H7 (cell line): Measurements from ENCODE around the gene ZDHHC1. TPM values are rescaled to one million over a fixed set of nuclear protein-coding genes. Genes with fewer than 3 reads are reported as not detected.

ENCODE experiments used
- DNase-seq: peaks from one replicate; pipeline ENCODE4 v3.0.0; 2012
- H3K27me3 ChIP-seq: 2 replicates; pipeline ENCODE4 v1.6.0; 2011; ENCODE audit warnings: mild to moderate bottlenecking, low read length; ENCODE audit not compliant: control insufficient read depth, insufficient read depth
- H3K36me3 ChIP-seq: replicated peaks from 2 replicates; pipeline ENCODE4 v1.5.1; 2011; ENCODE audit warnings: low read length; ENCODE audit not compliant: control insufficient read depth, insufficient read depth
- H3K4me3 ChIP-seq: 2 replicates; pipeline ENCODE4 v1.5.1; 2011; ENCODE audit warnings: low read depth, mild to moderate bottlenecking, control low read depth, low read length, moderate library complexity; ENCODE audit not compliant: insufficient read depth
- total RNA-seq: library from RNA; depleted of rRNA; stranded (reverse); fragments of >200 nt; shearing (Covaris generic); gene quantifications from 2 replicates; pipeline ENCODE4 v1.2.3, GENCODE V29; 2014

ZDHHC1 gene
- total RNA-seq, 1 experiment from 2014 or later = 8.0 TPM

GRCh38 chr16:67430504-67430976, 14.3 kb upstream of the ZDHHC1 start:
- peaks cover 22% of the 10 kb centered on the region for H3K27me3 ChIP-seq

GRCh38 chr16:67429799-67430503, 13.7 kb upstream of the ZDHHC1 start:
- no peak for DNase-seq
- Histone ChIP-seq H3K27me3 (peaks cover 22% of the 10 kb centered on the region), H3K4me3 (peak overlapping the region; percentile 76), H3K36me3 (no peaks in the 10 kb centered on the region; the same call in 1 of the 2 replicates)

More at GRCh38 chr16:67430504-67430976, 14.3 kb upstream of the ZDHHC1 start:
- H3K4me3 ChIP-seq = peak overlapping the region; percentile 76
- no peak for DNase-seq
- no peaks in the 10 kb centered on the region; the same call in 1 of the 2 replicates for H3K36me3 ChIP-seq

GRCh38 chr16:67429053-67429798, 12.9 kb upstream of the ZDHHC1 start:
- Histone ChIP-seq H3K36me3 (no peaks in the 10 kb centered on the region; the same call in 1 of the 2 replicates), H3K4me3 (no peak overlapping the region), H3K27me3 (peaks cover 22% of the 10 kb centered on the region)
- no peak for DNase-seq

DNA sequence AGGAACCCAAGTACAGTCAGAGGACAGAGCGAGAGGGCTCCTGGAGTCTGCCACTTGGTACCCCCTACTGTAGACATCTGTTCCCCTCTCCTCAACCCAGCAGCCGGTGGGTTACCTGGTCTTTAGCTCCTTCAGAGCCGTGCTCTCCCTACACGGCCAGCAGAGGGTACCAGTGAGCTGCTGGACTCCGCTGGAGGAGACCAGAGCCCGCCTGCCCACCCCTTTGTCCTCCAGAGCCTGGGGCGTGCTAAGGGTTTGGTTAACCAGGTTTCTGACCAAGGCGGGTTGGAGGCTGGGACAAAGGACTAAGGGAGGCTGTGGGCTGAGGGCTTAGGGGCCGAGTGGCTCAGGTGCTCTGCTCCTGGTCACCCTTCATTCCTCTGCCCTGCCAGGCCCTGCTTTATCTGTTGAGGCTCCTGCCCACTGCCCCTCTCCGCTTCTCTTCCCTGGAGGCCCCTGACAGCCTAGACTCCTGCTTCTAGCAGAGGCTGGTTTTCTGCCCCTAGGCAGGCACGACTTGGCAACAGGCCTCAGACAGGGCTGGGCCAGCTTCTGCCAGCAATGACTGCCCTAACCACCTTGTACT, 12.0 kb upstream of the ZDHHC1 start:
- no peak overlapping the region for H3K4me3 ChIP-seq
- peak; percentile 93 for DNase-seq
- H3K36me3 ChIP-seq = no peaks in the 10 kb centered on the region; the same call in 1 of the 2 replicates
- H3K27me3 ChIP-seq = peaks cover 22% of the 10 kb centered on the region

GRCh38 chr16:67426950-67427349, 10.7 kb upstream of the ZDHHC1 start:
- H3K36me3 ChIP-seq = no peaks in the 10 kb centered on the region; the same call in 1 of the 2 replicates
- peaks cover 22% of the 10 kb centered on the region for H3K27me3 ChIP-seq
- H3K4me3 ChIP-seq = no peak overlapping the region
- DNase-seq = no peak

DNA sequence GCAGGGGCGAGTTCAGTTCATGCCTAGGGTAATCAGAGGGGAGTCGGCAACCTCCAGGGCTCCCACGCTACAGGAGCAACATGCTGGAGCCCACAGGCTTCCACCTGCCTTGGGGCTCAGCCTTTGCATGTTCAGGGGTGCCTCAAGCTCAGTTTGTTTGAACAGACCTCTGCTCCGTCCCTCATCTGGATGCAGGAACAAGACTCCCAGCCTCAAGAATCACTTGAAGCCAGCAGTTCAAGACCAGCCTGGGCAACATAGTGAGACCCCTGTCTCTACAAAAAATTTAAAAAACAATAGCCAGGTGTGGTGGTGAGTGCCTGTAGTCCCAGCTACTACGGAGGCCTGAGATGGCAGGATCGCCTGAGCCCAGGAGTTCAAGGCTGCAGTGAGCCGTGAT, 9.7 kb upstream of the ZDHHC1 start:
- Histone ChIP-seq H3K4me3 (no peak overlapping the region), H3K36me3 (no peaks in the 10 kb centered on the region; the same call in 1 of the 2 replicates), H3K27me3 (peaks cover 18% of the 10 kb centered on the region)
- no peak for DNase-seq

DNA sequence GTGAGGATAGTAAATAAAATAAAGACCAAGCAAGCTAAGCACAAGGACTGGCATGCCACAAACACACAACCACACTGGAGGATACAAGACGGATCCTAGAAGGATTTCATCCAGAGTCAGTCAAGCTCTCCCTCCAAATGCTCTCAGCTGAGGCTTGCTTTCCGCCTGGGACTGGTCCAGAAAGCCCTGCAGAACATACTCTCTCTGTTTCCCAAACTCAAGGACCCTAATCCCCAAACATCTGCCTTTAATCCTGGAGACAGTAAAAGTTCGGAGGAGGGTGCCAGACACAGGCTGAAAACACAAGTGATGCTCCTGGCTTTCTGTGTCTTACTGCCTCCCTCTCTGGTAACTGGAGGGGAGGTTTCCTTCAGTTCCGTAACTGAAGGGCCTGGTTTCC, 9.3 kb upstream of the ZDHHC1 start:
- no peak for DNase-seq
- Histone ChIP-seq H3K4me3 (no peak overlapping the region), H3K36me3 (no peaks in the 10 kb centered on the region; the same call in 1 of the 2 replicates), H3K27me3 (peaks cover 17% of the 10 kb centered on the region)

- no peak overlapping the region for H3K4me3 ChIP-seq
- no peak for DNase-seq
Measured at GRCh38 chr16:67425061-67425460, 8.8 kb upstream of the ZDHHC1 start.

DNA sequence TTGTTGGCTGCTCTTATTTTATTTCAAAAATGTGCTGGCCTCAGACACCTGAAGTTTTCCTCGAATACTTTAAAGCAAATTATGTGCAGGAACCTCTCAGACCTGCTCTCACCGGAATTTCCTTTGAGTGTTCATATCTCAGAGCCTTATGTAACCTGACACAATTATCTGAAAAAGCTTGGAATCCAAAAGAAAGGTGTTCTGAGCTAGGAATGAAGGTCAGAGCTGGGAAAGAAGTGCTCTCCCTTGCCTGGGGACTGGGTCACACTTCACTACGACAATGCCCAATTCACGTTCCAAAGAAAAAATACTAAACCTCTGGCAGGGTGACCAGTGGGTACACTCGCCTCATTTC, 8.0 kb upstream of the ZDHHC1 start:
- Histone ChIP-seq H3K27me3 (peaks cover 5% of the 10 kb centered on the region), H3K4me3 (no peak overlapping the region), H3K36me3 (no peaks in the 10 kb centered on the region; the same call in 1 of the 2 replicates)
- no peak for DNase-seq

More at GRCh38 chr16:67425061-67425460, 8.8 kb upstream of the ZDHHC1 start:
- no peaks in the 10 kb centered on the region; the same call in 1 of the 2 replicates for H3K36me3 ChIP-seq
- peaks cover 12% of the 10 kb centered on the region for H3K27me3 ChIP-seq

GRCh38 chr16:67423611-67424260, 7.5 kb upstream of the ZDHHC1 start:
- DNase-seq = peak; percentile 83
- Histone ChIP-seq H3K27me3 (peaks cover 3% of the 10 kb centered on the region), H3K4me3 (no peak overlapping the region)

DNA sequence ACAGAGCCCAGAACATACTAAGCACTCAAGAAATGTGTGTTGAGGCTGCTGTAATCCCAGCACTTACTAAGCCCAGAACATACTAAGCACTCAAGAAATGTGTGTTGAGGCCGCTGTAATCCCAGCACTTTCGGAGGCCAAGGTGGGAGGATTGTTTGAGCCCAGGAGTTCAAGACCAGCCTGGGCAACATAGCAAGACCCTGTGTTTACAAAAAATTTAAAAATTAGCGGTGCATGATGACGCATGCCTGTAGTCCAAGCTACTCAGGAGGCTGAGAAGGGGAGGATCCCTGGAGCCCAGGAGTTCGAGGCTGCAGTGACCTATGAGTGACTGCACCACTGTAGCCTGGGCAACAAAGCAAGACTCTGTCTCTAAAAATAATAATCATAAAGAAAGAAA, 6.7 kb upstream of the ZDHHC1 start:
- no peak overlapping the region for H3K4me3 ChIP-seq
- no peaks in the 10 kb centered on the region; the same call in 1 of the 2 replicates for H3K27me3 ChIP-seq
- no peak for DNase-seq

More at GRCh38 chr16:67423611-67424260, 7.5 kb upstream of the ZDHHC1 start:
- H3K36me3 ChIP-seq = no peaks in the 10 kb centered on the region; the same call in 1 of the 2 replicates

GRCh38 chr16:67421030-67421429, 4.8 kb upstream of the ZDHHC1 start:
- Histone ChIP-seq H3K36me3 (no peaks in the 10 kb centered on the region), H3K4me3 (no peak overlapping the region), H3K27me3 (no peaks in the 10 kb centered on the region)
- no peak for DNase-seq

More for the DNA sequence above, 6.7 kb upstream of the ZDHHC1 start:
- no peaks in the 10 kb centered on the region for H3K36me3 ChIP-seq

- no peak overlapping the region for H3K4me3 ChIP-seq
- H3K36me3 ChIP-seq = no peaks in the 10 kb centered on the region
- no peak for DNase-seq
- no peaks in the 10 kb centered on the region for H3K27me3 ChIP-seq
Measured at GRCh38 chr16:67419931-67420330, 3.7 kb upstream of the ZDHHC1 start.

DNA sequence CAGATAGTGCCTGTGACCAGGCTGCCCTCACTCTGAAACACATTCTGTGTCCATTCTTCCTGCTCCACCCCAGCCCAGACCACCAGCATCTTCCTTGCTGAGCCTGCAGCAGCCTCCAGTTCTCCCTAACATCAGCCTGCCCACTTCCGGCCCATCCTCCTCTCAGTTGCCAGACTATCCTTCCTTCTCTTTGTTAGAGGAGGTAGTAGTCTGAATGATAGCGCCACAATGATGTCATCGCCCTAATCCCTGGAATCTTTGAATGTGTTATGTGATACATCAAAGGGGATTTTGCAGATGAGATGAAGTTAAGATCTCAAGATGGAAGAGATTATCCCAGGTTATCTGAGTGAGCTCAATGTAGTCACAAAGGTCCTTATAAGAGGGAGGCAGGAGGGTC, 3.2 kb upstream of the ZDHHC1 start:
- no peaks in the 10 kb centered on the region for H3K36me3 ChIP-seq
- DNase-seq = no peak
- H3K27me3 ChIP-seq = no peaks in the 10 kb centered on the region
- no peak overlapping the region for H3K4me3 ChIP-seq
